ENCODE data around the gene ASB2.
A peak's percentile ranks its signal among the peaks of the same experiment; 100 is the strongest.

Gene ASB2

DNA sequence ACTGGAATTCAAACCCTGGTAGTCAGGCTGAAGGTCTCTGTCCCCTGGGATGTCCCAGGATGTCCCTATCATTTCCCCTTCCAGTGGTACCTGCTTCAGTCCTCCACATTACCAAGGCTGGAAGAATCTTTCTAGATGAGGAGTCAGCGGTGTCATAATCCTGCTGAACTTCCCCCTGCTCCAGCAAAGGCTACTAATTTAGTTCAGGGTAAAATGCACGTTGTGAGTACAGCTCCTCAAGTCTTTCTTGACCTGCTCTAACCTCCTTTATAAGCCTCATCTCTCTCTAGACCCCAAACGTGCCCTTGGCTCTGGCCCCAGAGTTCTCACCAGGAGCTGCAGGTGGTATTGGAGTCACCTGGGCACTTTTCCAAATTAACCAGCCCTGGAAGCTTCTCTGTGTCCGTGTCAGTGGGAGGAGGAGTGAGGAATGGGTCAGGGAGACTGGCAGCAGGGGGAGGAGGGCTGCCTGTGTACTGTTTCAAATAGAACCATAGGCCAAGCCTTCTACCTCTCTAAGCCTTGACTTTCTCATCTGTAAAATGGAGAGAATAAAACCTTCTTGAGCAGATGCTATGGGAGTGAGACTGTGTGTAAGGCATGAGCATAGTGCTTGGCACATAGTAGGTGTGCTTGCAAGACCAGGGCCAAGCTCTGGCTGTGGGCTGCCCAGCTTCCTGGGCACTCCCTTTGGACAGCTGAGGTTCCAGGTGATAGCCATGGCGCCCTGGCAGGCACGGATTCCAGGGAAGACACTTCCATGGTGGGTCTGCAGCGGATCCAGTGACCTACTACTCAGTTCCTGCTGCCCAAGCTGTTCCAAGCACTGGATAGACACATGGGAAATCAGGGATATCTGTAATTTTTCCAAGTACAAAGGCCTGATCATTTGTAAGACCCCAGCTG, 24.5 kb downstream of the ASB2 start:
- DNase-seq (ENCODE audit: low read depth, low spot score): peak; percentile 49

DNA sequence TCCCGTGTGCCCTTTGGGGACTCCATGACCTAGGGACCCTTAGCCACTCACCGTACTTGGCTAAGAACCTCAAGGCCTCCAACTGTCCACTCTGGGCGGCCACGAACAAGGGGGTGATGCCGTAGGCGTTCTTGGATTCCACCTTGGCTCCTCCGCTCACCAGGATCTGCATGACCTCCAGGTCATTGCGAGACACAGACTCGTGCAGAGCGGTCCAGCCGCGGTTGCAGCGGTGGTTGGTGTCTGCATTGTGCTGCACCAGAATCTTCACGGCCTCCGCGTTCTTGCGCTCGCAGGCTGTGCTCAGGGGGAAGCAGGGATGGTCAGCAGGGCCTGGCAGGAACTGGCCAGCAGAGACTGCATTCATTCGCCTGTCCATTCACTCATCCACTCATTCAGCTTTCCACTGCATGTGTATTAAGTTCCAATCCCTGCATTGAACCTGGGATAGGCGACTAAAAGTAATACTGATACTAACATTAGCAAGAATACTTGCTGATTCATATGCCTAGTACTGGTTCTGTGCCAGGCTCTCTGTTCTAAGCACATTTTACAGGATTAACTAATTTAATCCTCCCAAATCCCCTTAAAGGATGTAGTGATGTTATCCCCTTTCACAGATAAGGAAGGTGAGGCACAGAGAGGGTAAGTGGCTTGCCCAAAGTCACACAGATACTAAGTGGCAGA, 25.3 kb downstream of the ASB2 start:
- DNase-seq (ENCODE audit: low read depth, low spot score): no peak

- DNase-seq (ENCODE audit: low read depth, low spot score): peak; percentile 86
Observed at GRCh38 chr14:93949511-93950075, 26.8 kb downstream of the ASB2 start.

DNA sequence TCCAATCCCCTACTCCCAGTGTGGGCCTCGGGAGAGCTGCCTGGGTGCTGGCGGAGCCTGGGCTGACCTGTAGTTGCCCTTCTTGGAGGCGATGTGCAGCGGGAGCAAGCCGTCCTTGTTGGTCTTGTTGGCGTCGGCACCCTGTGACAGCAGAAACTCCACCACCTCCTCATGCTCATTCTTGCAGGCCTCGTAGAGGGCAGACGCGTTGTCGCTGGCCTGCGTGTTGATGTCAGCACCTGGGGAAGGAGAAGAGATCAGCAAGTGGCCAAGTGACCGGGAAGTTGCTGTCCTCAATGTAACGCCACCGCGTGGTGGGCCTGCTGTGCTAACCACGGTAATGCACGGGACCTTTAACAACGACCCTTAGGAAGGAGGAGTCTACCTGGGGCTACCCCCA, 29.1 kb downstream of the ASB2 start:
- no peak for DNase-seq (ENCODE audit: low read depth, low spot score)

GRCh38 chr14:93946541-93947090, 29.8 kb downstream of the ASB2 start:
- DNase-seq (ENCODE audit: low read depth, low spot score): no peak

DNA sequence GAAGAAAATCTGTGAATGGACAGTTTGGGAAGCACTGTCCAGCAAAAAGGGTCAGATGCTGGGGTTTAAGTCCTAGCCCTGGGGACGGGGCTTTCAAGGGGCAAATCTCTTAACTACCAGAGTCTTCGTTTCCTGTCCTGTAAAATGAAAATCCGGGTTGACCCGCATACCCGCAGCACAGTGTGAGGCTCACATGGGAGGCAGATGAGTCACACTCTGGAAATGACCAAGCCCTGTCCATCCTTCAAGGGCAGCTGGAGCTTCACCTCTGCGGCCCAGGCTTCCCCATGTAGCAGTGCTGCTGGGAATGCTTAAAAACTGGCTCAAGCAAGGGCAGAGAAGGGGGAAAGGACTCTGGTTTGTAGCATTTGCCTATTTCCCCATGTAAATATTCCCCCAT, 30.3 kb downstream of the ASB2 start:
- DNase-seq (ENCODE audit: low read depth, low spot score): no peak

- DNase-seq (ENCODE audit: low read depth, low spot score): no peak
Observed at GRCh38 chr14:93945070-93945399, 31.3 kb downstream of the ASB2 start.

DNA sequence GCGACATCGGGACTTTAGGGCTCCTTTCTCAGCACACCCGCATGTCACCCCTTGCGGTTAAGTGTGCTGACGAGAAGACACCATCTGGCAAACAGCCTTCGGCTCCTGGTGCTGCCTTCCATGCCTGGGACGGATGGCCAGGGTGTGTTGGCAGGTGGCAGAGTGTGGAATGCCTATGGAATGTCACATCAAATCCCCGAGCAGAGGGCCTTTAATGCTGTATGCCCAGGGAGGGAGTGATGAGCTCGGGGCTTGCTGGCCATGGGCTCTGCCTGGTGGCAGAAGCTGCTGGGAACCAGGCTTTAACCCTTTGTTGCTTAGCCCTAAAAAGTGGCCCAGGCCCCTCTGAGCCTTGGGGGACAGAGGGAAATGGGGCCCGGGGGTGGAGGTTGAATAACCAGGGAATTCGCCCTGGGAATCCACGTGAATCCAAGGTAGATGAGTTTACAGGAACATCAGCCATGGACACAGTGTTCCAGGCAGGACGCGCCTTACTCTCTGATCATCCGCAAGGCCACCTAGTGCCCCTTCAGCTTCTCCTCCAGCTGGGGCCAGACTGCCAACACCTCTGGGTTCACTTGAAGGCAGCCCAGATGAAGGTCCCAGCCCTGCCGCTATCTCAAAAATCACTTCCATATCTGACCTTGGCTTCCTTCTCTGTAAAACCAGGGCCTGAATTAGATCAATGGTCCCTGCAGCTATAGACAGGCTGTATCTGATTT, 31.9 kb downstream of the ASB2 start:
- no peak for DNase-seq (ENCODE audit: low read depth, low spot score)

DNA sequence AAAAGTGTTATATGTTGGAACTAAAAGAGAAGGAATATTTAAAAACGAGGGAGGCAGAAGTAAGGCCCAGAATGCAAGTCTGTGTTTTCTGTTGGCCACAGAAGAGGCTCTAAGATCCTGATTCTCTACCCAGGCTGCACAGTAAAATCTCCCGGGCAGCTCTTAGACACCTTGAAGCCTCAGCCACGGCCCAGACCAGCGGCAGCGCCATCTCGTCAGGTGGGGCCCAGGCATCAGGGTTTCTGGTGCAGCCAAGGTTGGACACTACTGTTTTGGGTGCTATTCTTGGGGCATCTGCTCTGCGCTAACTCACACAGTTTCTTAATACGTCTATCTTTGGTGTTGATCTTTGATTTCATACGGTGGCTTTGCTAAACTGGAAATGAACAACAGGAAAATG, 32.4 kb downstream of the ASB2 start:
- no peak for DNase-seq (ENCODE audit: low read depth, low spot score)

- DNase-seq (ENCODE audit: low read depth, low spot score): no peak
Observed at GRCh38 chr14:93943052-93943451, 33.3 kb downstream of the ASB2 start.

GRCh38 chr14:93941293-93941910, 35.0 kb downstream of the ASB2 start:
- peak; percentile 96 for DNase-seq (ENCODE audit: low read depth, low spot score)

DNA sequence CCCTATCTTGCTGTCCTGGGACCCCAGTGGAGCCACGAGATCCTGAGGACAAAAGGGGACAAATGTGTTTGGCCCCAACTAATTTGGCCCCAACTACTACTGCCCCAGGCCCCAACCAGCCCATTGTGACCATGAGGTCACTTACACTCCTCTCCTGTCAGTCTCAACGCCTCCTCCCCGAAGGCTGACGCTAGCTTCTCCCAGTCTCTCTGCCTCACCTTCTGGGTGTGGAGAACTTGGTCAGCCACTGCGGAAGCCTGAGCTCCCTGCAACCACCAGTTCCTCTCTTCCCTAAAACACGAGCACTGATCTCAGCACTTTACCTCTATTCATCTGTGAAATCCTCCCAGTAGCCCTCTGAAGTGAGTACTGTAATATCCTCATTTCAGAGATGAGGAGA, 35.9 kb downstream of the ASB2 start:
- DNase-seq (ENCODE audit: low read depth, low spot score): no peak

- DNase-seq (ENCODE audit: low read depth, low spot score): no peak
Observed at GRCh38 chr14:93939304-93940229, 36.8 kb downstream of the ASB2 start.

GRCh38 chr14:93938751-93939303, 37.5 kb downstream of the ASB2 start:
- no peak for DNase-seq (ENCODE audit: low read depth, low spot score)

GRCh38 chr14:93937519-93937918, 38.9 kb downstream of the ASB2 start:
- no peak for DNase-seq (ENCODE audit: low read depth, low spot score)

GRCh38 chr14:93936926-93937325, 39.4 kb downstream of the ASB2 start:
- DNase-seq (ENCODE audit: low read depth, low spot score): no peak

GRCh38 chr14:93936245-93936644, 40.1 kb downstream of the ASB2 start:
- DNase-seq (ENCODE audit: low read depth, low spot score): no peak

GRCh38 chr14:93935213-93935612, 41.2 kb downstream of the ASB2 start:
- no peak for DNase-seq (ENCODE audit: low read depth, low spot score)

DNA sequence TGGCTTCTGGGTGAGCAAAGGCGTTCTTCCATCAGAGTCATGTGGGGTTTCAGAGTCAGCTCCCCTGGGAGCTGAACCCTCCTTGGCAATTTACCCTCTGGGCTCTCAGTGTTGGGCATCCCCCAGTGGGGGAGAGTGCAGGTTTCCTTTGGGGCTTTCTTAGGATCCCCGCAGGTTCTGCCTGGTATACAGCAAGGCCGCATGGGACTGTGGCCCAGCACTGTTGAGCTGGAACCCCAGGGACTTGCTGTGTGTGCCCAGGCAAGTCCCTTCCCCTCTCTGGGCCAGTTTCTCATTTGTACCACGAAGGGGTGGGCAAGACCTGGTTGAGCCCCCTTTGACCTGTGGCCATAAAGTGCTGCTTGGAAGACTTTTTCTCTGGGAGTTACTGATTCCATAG, 43.7 kb downstream of the ASB2 start:
- DNase-seq (ENCODE audit: low read depth, low spot score): no peak

DNA sequence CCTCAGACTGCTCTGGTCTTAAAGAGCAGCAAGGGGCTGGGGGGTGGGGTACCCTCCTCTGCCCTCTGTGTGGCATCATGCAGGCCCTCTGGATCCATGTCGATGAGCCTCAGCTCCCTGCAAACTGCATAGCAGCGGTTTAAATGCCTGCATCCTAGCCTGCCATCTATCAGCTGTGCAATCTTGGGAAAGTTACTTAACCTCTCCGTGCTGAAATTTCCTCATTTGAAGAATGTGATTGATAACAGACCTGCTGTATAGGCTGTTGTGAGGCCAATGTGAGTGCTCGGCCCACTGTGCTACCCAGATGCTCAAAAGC, 45.4 kb downstream of the ASB2 start:
- DNase-seq (ENCODE audit: low read depth, low spot score): no peak

Data from brain pericyte (primary cell).